ENCODE data around the gene ROPN1B.

GRCh38 chr3:126019683-126020082 is 50.7 kb downstream of the ROPN1B start:
- TF ChIP-seq GATA3 (IDR thresholded peaks at IDR 0.05; ENCODE audit: low read depth, low read length): no peak
- no peak for TF ChIP-seq GATA2 (IDR thresholded peaks at IDR 0.05; ENCODE audit: low read depth, low read length)

All from SH-SY5Y (cell line).